ENCODE data around the gene TMEM132E.

Gene TMEM132E

DNA sequence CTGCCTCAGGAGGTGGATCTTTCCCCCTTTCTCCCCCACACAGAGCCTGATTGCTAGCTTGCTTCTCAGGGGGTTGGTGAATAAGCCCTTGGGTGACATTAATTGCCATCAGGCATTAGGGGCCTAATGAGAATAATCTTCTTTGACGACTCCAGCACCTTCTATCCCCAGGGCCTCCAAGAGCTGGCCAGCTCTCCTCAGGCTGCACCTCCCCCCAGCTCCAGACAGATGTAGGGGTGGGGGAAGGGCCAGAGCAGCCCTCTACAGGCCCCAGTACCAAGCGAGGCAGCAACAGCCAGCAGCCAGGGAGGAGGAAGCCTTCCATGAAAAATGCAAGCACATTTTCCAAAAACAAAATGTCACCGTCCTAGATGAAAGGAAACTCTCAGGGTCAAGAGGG lies 1.4 kb upstream of the TMEM132E start:
- H2AFZ ChIP-seq (ENCODE audit: low read length) = no peak overlapping the region
- no peaks in the 10 kb centered on the region for H3K4me1 ChIP-seq (ENCODE audit: insufficient read depth, low read length, severe bottlenecking)
- H3K27ac ChIP-seq (ENCODE audit: low read depth, low read length, poor library complexity, severe bottlenecking) = no peak overlapping the region
- no peaks in the 10 kb centered on the region for H3K36me3 ChIP-seq (ENCODE audit: insufficient read depth, low read length)
- H3F3A ChIP-seq (ENCODE audit: insufficient read depth, low read length) = no peaks in the 10 kb centered on the region
- TF ChIP-seq, protein P1, sequence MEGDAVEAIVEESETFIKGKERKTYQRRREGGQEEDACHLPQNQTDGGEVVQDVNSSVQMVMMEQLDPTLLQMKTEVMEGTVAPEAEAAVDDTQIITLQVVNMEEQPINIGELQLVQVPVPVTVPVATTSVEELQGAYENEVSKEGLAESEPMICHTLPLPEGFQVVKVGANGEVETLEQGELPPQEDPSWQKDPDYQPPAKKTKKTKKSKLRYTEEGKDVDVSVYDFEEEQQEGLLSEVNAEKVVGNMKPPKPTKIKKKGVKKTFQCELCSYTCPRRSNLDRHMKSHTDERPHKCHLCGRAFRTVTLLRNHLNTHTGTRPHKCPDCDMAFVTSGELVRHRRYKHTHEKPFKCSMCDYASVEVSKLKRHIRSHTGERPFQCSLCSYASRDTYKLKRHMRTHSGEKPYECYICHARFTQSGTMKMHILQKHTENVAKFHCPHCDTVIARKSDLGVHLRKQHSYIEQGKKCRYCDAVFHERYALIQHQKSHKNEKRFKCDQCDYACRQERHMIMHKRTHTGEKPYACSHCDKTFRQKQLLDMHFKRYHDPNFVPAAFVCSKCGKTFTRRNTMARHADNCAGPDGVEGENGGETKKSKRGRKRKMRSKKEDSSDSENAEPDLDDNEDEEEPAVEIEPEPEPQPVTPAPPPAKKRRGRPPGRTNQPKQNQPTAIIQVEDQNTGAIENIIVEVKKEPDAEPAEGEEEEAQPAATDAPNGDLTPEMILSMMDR (IDR thresholded peaks at IDR 0.05; ENCODE audit: low read length) = no peak
- no peak for TF ChIP-seq EZH2 (IDR thresholded peaks at IDR 0.05; ENCODE audit: borderline replicate concordance, low read length)
- no peaks in the 10 kb centered on the region for H3K79me2 ChIP-seq (ENCODE audit: insufficient read depth, low read length)
- H4K20me1 ChIP-seq (ENCODE audit: insufficient read depth, low read length) = no peaks in the 10 kb centered on the region
- H3K9me2 ChIP-seq (ENCODE audit: low read depth, low read length) = no peaks in the 10 kb centered on the region
- H3K4me3 ChIP-seq (ENCODE audit: low read depth, low read length, poor library complexity, severe bottlenecking) = no peak overlapping the region
- no peaks in the 10 kb centered on the region for H3K9me3 ChIP-seq (ENCODE audit: low read length)
- H3K4me2 ChIP-seq (ENCODE audit: low read length) = no peak overlapping the region
- H3K9ac ChIP-seq (ENCODE audit: low read length) = no peak overlapping the region
- H3K27me3 ChIP-seq (ENCODE audit: insufficient read depth, low read length) = peaks cover 3% of the 10 kb centered on the region; the same call in 1 of the 2 replicates

GRCh38 chr17:34578656-34579016 lies 746 bp upstream of the TMEM132E start:
- Histone ChIP-seq H4K20me1 (ENCODE audit: insufficient read depth, low read length) (no peaks in the 10 kb centered on the region), H3K9me2 (ENCODE audit: low read depth, low read length) (no peaks in the 10 kb centered on the region), H3K27me3 (ENCODE audit: insufficient read depth, low read length) (peaks cover 3% of the 10 kb centered on the region; the same call in 1 of the 2 replicates), H3F3A (ENCODE audit: insufficient read depth, low read length) (no peaks in the 10 kb centered on the region), H3K9me3 (ENCODE audit: low read length) (no peaks in the 10 kb centered on the region), H3K4me2 (ENCODE audit: low read length) (no peak overlapping the region), H2AFZ (ENCODE audit: low read length) (no peak overlapping the region), H3K79me2 (ENCODE audit: insufficient read depth, low read length) (no peaks in the 10 kb centered on the region), H3K9ac (ENCODE audit: low read length) (no peak overlapping the region), H3K4me3 (ENCODE audit: low read depth, low read length, poor library complexity, severe bottlenecking) (no peak overlapping the region), H3K4me1 (ENCODE audit: insufficient read depth, low read length, severe bottlenecking) (no peaks in the 10 kb centered on the region), H3K36me3 (ENCODE audit: insufficient read depth, low read length) (no peaks in the 10 kb centered on the region), H3K27ac (ENCODE audit: low read depth, low read length, poor library complexity, severe bottlenecking) (no peak overlapping the region)
- TF ChIP-seq, protein P1 (IDR thresholded peaks at IDR 0.05; ENCODE audit: low read length) = no peak
- TF ChIP-seq EZH2 (IDR thresholded peaks at IDR 0.05; ENCODE audit: borderline replicate concordance, low read length) = no peak

DNA sequence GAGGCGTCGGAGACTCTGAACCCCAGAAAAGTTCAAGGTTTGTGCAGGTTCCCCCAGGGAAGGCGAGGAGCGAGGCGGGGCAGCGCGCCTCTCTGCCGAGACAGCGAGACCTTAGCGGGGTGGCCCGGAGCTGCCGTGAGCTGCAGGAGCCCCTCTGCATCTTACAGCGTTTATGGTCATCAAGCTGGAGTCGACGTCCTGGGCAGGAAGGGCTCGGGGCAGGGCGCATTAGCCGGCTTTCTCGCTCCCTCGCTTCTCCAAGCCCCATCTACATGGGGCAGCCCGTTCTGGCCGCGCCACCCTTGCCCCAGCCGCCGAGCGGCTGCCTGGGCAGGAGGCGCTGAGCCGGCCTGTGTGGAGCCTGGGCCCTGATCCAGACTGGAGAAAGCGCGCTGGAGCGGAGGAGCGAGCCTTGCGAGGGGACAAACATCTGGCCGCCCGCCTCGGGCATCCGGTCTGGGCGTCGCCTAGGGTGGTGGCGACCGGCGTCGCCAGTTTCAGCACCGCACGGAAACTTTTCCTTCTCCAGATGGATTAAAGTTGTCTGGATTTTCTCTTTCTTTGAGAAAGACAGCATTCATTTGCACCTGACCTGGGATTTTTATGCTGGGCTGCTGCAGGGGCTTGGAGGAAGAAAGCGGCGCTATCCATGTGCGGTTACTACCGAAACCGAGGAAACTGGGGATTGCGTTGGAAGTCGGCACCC lies 750 bp downstream of the TMEM132E start:
- Histone ChIP-seq H3K36me3 (ENCODE audit: insufficient read depth, low read length) (no peaks in the 10 kb centered on the region), H3K9me2 (ENCODE audit: low read depth, low read length) (no peaks in the 10 kb centered on the region), H3K79me2 (ENCODE audit: insufficient read depth, low read length) (no peaks in the 10 kb centered on the region), H3K27me3 (ENCODE audit: insufficient read depth, low read length) (peaks cover 3% of the 10 kb centered on the region; the same call in 1 of the 2 replicates), H3K4me1 (ENCODE audit: insufficient read depth, low read length, severe bottlenecking) (no peaks in the 10 kb centered on the region), H3K27ac (ENCODE audit: low read depth, low read length, poor library complexity, severe bottlenecking) (no peak overlapping the region), H2AFZ (ENCODE audit: low read length) (no peak overlapping the region), H3K9ac (ENCODE audit: low read length) (no peak overlapping the region), H3K9me3 (ENCODE audit: low read length) (no peaks in the 10 kb centered on the region), H3F3A (ENCODE audit: insufficient read depth, low read length) (no peaks in the 10 kb centered on the region), H3K4me2 (ENCODE audit: low read length) (no peak overlapping the region), H3K4me3 (ENCODE audit: low read depth, low read length, poor library complexity, severe bottlenecking) (no peak overlapping the region), H4K20me1 (ENCODE audit: insufficient read depth, low read length) (no peaks in the 10 kb centered on the region)
- TF ChIP-seq EZH2 (IDR thresholded peaks at IDR 0.05; ENCODE audit: borderline replicate concordance, low read length) = no peak
- TF ChIP-seq, protein P1 (IDR thresholded peaks at IDR 0.05; ENCODE audit: low read length) = no peak
